Measurements from ENCODE around the gene SBK3.

SBK3 gene

GRCh38 chr19:55553217-55554182 is 8.2 kb upstream of the SBK3 start:
- ATAC-seq, result no peak
- TF ChIP-seq POU6F1 (CRISPR knock-in tag; IDR thresholded peaks at IDR 0.05; ENCODE audit: borderline replicate concordance, low read depth) (no peak), SNAI2 (CRISPR knock-in tag; IDR thresholded peaks at IDR 0.05) (no peak), ZNF565 (CRISPR knock-in tag; conservative IDR thresholded peaks at IDR 0.05; ENCODE audit: low read depth) (no peak), BACH2 (CRISPR knock-in tag; IDR thresholded peaks at IDR 0.05; ENCODE audit: borderline replicate concordance) (no peak), TSHZ2 (CRISPR knock-in tag; IDR thresholded peaks at IDR 0.05) (no peak), ZNF70 (CRISPR knock-in tag; IDR thresholded peaks at IDR 0.05) (no peak), CSDC2 (CRISPR knock-in tag; IDR thresholded peaks at IDR 0.05) (no peak), GLIS3 (CRISPR knock-in tag; IDR thresholded peaks at IDR 0.05) (no peak), RARB (CRISPR knock-in tag; IDR thresholded peaks at IDR 0.05) (no peak), ZFP3 (CRISPR knock-in tag; IDR thresholded peaks at IDR 0.05) (no peak), CSRNP3 (CRISPR knock-in tag; IDR thresholded peaks at IDR 0.05) (no peak), PATZ1 (CRISPR knock-in tag; IDR thresholded peaks at IDR 0.05; ENCODE audit: borderline replicate concordance) (no peak), CREB5 (CRISPR knock-in tag; IDR thresholded peaks at IDR 0.05; ENCODE audit: low read depth) (no peak), ESRRG (CRISPR knock-in tag; IDR thresholded peaks at IDR 0.05) (no peak), ARNTL (CRISPR knock-in tag; IDR thresholded peaks at IDR 0.05; ENCODE audit: borderline replicate concordance, low read depth) (no peak), TCF4 (CRISPR knock-in tag; IDR thresholded peaks at IDR 0.05; ENCODE audit: borderline replicate concordance) (no peak)

- no peak for ATAC-seq
- TF ChIP-seq BACH2 (CRISPR knock-in tag; IDR thresholded peaks at IDR 0.05; ENCODE audit: borderline replicate concordance), result no peak
- no peak for TF ChIP-seq CSRNP3 (CRISPR knock-in tag; IDR thresholded peaks at IDR 0.05)
- no peak for TF ChIP-seq TSHZ2 (CRISPR knock-in tag; IDR thresholded peaks at IDR 0.05)
- no peak for TF ChIP-seq ZFP3 (CRISPR knock-in tag; IDR thresholded peaks at IDR 0.05)
- no peak for TF ChIP-seq CREB5 (CRISPR knock-in tag; IDR thresholded peaks at IDR 0.05; ENCODE audit: low read depth)
- TF ChIP-seq ARNTL (CRISPR knock-in tag; IDR thresholded peaks at IDR 0.05; ENCODE audit: borderline replicate concordance, low read depth), result no peak
- TF ChIP-seq ZNF70 (CRISPR knock-in tag; IDR thresholded peaks at IDR 0.05), result no peak
- no peak for TF ChIP-seq ZNF565 (CRISPR knock-in tag; conservative IDR thresholded peaks at IDR 0.05; ENCODE audit: low read depth)
- TF ChIP-seq ZFP30 (CRISPR knock-in tag; IDR thresholded peaks at IDR 0.05), result no peak
- TF ChIP-seq CSDC2 (CRISPR knock-in tag; IDR thresholded peaks at IDR 0.05), result no peak
Measured at GRCh38 chr19:55552620-55553019, 7.3 kb upstream of the SBK3 start.

Data from SK-N-SH treated with all-trans-retinoic acid at 6 μM for 48 hours (cell line).